ENCODE results near the gene ATXN3.

Gene ATXN3

GRCh38 chr14:92088494-92088893, 17.9 kb downstream of the ATXN3 start:
- no peak for TF ChIP-seq TAF1 (IDR thresholded peaks at IDR 0.05; ENCODE audit: borderline replicate concordance, insufficient read depth, low read length)

- TF ChIP-seq FOXP2 (optimal IDR thresholded peaks at IDR 0.05; ENCODE audit: borderline replicate concordance, extremely low read depth, extremely low read length, insufficient read depth) (no peak), TAF1 (IDR thresholded peaks at IDR 0.05; ENCODE audit: borderline replicate concordance, insufficient read depth, low read length) (no peak), SIN3A (IDR thresholded peaks at IDR 0.05; ENCODE audit: borderline replicate concordance, insufficient read depth, low read length) (no peak), REST (IDR thresholded peaks at IDR 0.05; ENCODE audit: insufficient read depth in 1 of 2, low read depth in 2 of 2, low read length in 2 of 2) (no peak), POLR2AphosphoS5 (IDR thresholded peaks at IDR 0.05; ENCODE audit: low read depth, low read length) (no peak)
These were observed 31.8 kb downstream of the ATXN3 start for GRCh38 chr14:92074555-92074954.

GRCh38 chr14:92058006-92058917, 48.1 kb downstream of the ATXN3 start:
- TF ChIP-seq POLR2AphosphoS5 (IDR thresholded peaks at IDR 0.05; ENCODE audit: low read depth, low read length) (no peak), TAF1 (IDR thresholded peaks at IDR 0.05; ENCODE audit: borderline replicate concordance, insufficient read depth, low read length) (no peak), REST (IDR thresholded peaks at IDR 0.05; ENCODE audit: insufficient read depth in 1 of 2, low read depth in 2 of 2, low read length in 2 of 2) (no peak), FOXP2 (optimal IDR thresholded peaks at IDR 0.05; ENCODE audit: borderline replicate concordance, extremely low read depth, extremely low read length, insufficient read depth) (no peak), SIN3A (IDR thresholded peaks at IDR 0.05; ENCODE audit: borderline replicate concordance, insufficient read depth, low read length) (no peak)

GRCh38 chr14:92049781-92050180, 56.6 kb downstream of the ATXN3 start:
- TF ChIP-seq SIN3A (IDR thresholded peaks at IDR 0.05; ENCODE audit: borderline replicate concordance, insufficient read depth, low read length) (no peak), POLR2AphosphoS5 (IDR thresholded peaks at IDR 0.05; ENCODE audit: low read depth, low read length) (no peak), TAF1 (IDR thresholded peaks at IDR 0.05; ENCODE audit: borderline replicate concordance, insufficient read depth, low read length) (no peak), REST (IDR thresholded peaks at IDR 0.05; ENCODE audit: insufficient read depth in 1 of 2, low read depth in 2 of 2, low read length in 2 of 2) (no peak), FOXP2 (optimal IDR thresholded peaks at IDR 0.05; ENCODE audit: borderline replicate concordance, extremely low read depth, extremely low read length, insufficient read depth) (no peak)

- TF ChIP-seq POLR2AphosphoS5 (IDR thresholded peaks at IDR 0.05; ENCODE audit: low read depth, low read length) (no peak), TAF1 (IDR thresholded peaks at IDR 0.05; ENCODE audit: borderline replicate concordance, insufficient read depth, low read length) (no peak), SIN3A (IDR thresholded peaks at IDR 0.05; ENCODE audit: borderline replicate concordance, insufficient read depth, low read length) (no peak), FOXP2 (optimal IDR thresholded peaks at IDR 0.05; ENCODE audit: borderline replicate concordance, extremely low read depth, extremely low read length, insufficient read depth) (no peak), REST (IDR thresholded peaks at IDR 0.05; ENCODE audit: insufficient read depth in 1 of 2, low read depth in 2 of 2, low read length in 2 of 2) (no peak)
These were observed 65.2 kb downstream of the ATXN3 start for GRCh38 chr14:92041203-92041602.

All from PFSK-1 (cell line).